HG03196 (cell line): ENCODE results near the gene MACROD2.
"Not testable (repeated sequence)": the region's sequence is repeated elsewhere in the genome, so short reads cannot be mapped to it uniquely, and the experiment has no call there.

Source experiments
- ATAC-seq: cut with Tn5 transposase; IDR thresholded peaks from one replicate; pipeline ENCODE4 v1.9.1; 2021; ENCODE audit not compliant: unreplicated experiment

Gene MACROD2

GRCh38 chr20:14963262-14963663, 967.9 kb downstream of the MACROD2 start:
- no peak for ATAC-seq

GRCh38 chr20:14966203-14966602, 970.9 kb downstream of the MACROD2 start:
- no peak for ATAC-seq

GRCh38 chr20:14966808-14967207, 971.5 kb downstream of the MACROD2 start:
- no peak for ATAC-seq

GRCh38 chr20:14972256-14972655, 976.9 kb downstream of the MACROD2 start:
- no peak for ATAC-seq

GRCh38 chr20:14972690-14973089, 977.4 kb downstream of the MACROD2 start:
- ATAC-seq: no peak

- no peak for ATAC-seq
Observed at GRCh38 chr20:14979453-14979986, 984.2 kb downstream of the MACROD2 start.

- ATAC-seq: not testable (repeated sequence)
Observed at GRCh38 chr20:14981486-14981885, 986.2 kb downstream of the MACROD2 start.

GRCh38 chr20:14982324-14982723, 987.0 kb downstream of the MACROD2 start:
- not testable (repeated sequence) for ATAC-seq

GRCh38 chr20:14984305-14984704, 989.0 kb downstream of the MACROD2 start:
- ATAC-seq: no peak

GRCh38 chr20:14984768-14985622, 989.7 kb downstream of the MACROD2 start:
- ATAC-seq: no peak

GRCh38 chr20:14986026-14986655, 990.8 kb downstream of the MACROD2 start:
- ATAC-seq: no peak

GRCh38 chr20:14986656-14987055, 991.3 kb downstream of the MACROD2 start:
- ATAC-seq: no peak

GRCh38 chr20:14989535-14990290, 994.4 kb downstream of the MACROD2 start:
- ATAC-seq: no peak

- no peak for ATAC-seq
Observed at GRCh38 chr20:14991023-14991422, 995.7 kb downstream of the MACROD2 start.

- ATAC-seq: no peak
Observed at GRCh38 chr20:14992153-14992552, 996.8 kb downstream of the MACROD2 start.

GRCh38 chr20:14992961-14993360, 997.6 kb downstream of the MACROD2 start:
- ATAC-seq: no peak

- no peak for ATAC-seq
Observed at GRCh38 chr20:14996883-14997672, 1001.8 kb downstream of the MACROD2 start.

GRCh38 chr20:14997791-14998190, 1002.5 kb downstream of the MACROD2 start:
- ATAC-seq: no peak

GRCh38 chr20:15005300-15005986, 1010.1 kb downstream of the MACROD2 start:
- no peak for ATAC-seq

GRCh38 chr20:15011631-15012030, 1016.3 kb downstream of the MACROD2 start:
- ATAC-seq: no peak
